Activated T-helper 9 cell treated with anti-CD3 and anti-CD28 coated beads, Interleukin-2, amount 50 U/mL, for 16 hours (primary cell): ENCODE results near the gene HPS6.

ENCODE experiments used
- DNase-seq: peaks from one replicate; pipeline ENCODE4 v3.0.0-alpha.2; 2020; ENCODE audit warnings: low read depth

Gene HPS6

DNA sequence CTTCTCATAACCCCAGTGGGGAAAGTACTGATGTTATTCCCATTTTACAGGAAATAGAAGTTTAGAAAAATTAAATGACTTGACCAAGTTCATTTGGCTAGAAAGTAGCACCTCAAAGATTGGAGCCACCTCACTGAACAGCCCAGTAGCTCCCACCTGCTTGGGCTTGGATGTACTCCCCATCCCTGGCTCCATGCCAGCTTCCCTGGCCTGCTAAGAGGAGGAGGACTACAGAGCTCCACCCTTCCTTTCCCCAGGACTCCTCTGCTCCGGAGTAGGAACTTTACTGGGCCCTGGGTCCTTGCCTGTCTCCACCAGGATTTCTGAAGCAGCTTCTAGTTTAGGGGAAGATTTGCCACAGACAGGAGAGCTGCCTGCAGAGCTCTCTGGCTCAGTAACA is 3.1 kb downstream of the HPS6 start:
- no peak for DNase-seq

DNA sequence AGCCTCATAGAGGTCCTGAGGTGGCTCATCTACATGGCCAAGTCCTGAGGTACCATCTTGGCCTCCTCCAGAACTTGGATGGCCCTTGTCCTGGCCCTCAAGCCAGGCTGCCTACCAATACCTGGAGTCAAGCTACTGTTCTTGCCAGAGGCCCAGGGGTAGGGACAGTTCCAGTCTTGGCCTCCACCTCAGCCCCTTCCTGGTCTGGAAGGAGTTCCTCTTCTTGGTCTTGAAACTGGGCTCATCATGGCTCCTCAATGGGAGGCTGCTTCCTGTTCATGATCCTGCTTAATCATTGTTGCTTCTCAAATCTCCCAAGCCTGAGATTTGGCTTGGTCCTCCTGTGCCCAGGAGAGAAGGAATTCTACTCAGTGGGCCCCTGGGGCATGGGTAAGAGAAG is 3.9 kb downstream of the HPS6 start:
- no peak for DNase-seq

DNA sequence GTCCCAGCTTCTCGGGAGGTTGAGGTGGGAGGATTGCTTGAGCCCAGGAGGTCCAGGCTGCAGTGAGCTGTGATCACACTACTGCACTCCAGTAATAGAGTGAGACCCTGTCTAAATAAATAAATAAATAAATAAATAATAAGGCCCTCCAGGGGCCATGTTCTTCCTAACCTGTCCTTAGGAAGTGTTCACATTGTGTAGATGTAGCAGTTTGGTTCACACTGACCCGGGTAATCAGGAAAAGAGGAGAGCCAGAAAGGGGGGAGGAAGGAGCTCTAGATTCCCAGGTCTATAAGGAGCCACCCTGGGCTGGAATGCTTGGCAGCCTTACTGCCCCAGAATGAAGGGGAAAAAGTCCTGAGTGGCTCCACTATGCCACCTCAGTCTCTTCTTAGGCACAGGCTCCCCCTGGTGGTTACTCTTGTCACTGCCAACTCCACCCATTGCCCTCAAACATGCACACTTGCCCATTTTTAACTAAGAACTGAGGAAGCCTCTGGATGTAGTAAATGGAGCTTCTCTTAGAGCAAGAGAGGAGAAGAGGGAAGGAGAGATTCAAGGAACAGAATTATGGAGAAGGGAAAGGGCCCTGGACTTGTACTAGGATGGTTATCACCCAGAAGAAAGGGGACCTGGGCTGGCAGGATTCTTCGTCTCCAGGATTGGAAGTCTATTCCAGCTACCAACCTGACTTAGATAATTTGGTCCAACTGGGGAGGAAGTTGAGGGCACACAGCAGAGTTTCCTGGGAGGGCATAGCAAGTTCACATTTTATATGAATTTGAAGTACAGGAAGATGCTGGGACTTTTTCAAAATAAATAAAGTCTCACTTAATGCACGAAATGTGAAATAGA is 7.8 kb downstream of the HPS6 start:
- peak; percentile 62 for DNase-seq

DNA sequence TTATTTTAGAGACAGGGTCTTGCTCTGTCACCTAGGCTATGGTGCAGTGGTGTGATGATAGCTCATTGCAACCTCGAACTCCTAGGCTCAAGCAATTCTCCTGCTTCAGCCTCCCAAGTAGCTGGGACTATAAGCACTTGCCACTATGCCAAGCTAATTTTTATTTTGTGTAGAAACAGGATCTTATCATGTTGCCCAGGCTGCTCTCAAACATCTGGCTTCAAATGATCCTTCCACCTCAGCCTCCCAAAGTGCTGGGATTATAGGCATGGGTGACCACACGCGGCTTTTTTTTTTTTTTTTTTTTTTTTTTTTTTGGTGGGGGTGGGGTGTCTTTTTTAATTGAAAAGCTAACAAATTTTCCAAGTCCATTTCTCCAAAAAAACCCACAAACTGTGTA is 18.4 kb downstream of the HPS6 start:
- no peak for DNase-seq

DNA sequence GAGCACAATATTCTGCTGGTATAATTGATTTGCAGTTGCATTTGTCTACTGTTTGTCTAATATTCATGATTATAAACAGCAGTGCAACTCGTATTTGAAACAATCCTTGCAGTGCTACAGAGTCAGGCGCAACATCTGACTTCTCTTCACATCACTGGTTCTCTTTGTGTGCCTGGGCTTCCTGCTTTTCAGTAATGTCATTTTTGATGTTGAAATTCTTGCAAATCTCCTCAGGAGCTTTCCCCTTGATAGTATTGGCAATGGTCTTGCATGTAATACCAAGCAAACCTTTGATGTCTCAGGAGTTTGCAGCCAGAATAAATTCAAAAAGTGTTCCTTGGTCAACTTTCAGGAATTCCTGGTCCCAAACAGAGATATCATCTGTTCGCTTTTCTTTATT is 20.2 kb downstream of the HPS6 start:
- DNase-seq, result no peak

DNA sequence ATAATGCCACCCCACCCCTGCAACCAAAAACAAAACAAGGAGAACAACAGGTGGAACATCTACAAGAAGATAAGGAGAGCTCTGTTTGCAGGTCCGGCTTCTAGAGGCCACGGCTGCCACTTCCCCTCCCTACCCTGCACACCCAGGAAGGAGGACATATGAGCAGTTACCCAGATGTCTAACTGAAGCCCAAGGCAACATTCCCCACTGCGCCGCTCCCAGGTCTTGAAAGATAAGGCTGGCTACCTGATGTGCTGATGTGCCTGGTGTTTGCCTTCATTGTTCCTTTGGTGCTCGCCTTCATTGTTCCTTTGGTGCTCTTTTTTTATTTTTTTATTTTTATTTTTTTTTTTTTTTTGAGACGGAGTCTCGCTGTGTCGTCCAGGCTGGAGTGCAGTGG is 21.0 kb downstream of the HPS6 start:
- DNase-seq, result no peak

DNA sequence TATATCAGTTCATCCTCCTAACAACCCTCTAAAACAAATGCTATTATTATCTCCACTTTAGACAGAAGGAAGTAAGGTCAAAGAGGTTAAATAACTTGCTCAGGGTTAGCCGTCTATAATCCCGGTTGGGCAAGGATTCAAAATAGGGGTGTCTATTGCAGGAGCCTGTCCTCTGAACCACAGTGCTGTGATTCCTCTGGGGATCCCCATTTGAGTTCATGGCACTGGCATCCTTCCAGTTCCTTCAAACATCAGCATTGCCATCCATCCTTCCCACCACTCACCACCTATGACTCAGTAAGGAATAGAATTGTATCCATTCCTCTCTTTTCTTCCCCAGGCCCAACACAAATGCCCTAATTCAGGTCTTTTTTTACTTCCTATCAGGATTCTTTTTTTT is 25.6 kb downstream of the HPS6 start:
- DNase-seq, result no peak

DNA sequence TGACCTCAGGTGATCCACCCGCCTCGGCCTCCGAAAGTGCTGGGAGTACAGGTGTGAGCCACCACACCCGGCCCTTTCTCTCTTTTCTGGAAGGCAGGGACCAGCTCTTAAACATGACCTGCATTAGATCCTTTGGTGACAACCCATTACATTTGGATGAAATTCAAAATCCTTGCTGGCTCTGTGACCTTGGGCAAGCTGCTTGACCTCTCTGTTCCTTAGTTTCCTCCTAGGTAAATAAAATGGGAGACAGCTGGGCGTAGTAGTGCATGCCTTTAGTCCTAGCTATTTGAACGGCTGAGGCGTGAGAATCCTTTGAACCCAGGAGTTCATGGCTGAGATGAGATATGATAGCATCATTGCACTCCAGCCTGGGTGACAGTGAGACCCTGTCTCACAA is 31.3 kb downstream of the HPS6 start:
- no peak for DNase-seq

DNA sequence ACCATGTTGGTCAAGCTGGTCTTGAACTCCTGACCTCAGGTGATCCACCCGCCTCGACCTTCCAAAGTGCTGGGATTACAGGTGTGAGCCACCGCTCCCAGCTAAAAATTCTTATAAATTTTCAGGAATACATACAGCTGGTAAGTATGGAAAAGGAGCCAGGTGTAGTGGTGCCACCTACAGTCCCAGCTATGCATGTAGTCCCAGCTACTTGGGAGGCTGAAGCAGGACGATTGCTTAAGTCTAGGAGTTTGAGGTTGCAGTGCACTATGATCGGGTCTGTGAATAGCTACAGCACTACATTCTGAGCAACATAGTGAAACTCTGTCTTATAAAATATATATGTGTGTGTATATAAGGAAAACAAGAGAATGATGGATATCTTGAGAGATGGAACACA is 36.0 kb downstream of the HPS6 start:
- DNase-seq, result no peak

DNA sequence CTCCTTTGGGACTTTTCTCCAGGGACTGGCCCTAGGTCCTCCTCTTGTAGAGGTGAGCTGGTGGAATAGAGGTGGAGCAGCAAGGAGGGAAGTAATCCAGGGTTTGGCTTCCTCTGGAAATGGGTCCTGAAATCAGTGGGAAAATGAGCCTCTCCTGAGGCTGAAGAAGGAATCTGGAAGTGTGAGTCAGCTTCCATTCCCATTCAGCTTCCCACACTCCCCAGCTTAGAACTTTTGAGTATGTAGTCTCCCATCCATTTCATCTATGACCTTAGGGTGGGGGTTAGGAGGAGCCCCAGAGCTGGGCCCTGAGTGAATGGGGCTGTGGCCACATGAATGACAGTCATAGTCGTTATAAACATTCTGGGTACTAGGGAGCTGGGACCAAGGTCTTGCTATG is 37.3 kb downstream of the HPS6 start:
- no peak for DNase-seq

DNA sequence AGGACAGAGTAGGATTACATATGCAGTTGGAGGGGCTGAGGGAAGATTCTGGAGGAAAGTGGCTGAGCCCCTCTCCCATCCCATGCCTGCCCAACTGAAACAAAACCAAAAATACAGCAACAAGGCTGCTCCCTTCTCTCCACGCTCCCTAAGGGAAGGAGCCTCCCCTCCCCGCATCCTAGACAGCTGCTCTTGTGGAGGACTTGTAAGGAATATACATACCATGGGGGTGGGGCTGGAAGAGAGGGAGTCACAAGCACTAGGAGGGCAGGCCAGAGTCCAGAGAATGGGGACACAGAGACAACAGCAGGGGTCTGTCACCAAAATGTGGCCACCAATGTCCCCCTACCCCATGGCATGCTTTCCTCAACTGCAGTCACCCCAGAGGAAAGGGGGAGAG is 41.8 kb downstream of the HPS6 start:
- DNase-seq, result no peak

DNA sequence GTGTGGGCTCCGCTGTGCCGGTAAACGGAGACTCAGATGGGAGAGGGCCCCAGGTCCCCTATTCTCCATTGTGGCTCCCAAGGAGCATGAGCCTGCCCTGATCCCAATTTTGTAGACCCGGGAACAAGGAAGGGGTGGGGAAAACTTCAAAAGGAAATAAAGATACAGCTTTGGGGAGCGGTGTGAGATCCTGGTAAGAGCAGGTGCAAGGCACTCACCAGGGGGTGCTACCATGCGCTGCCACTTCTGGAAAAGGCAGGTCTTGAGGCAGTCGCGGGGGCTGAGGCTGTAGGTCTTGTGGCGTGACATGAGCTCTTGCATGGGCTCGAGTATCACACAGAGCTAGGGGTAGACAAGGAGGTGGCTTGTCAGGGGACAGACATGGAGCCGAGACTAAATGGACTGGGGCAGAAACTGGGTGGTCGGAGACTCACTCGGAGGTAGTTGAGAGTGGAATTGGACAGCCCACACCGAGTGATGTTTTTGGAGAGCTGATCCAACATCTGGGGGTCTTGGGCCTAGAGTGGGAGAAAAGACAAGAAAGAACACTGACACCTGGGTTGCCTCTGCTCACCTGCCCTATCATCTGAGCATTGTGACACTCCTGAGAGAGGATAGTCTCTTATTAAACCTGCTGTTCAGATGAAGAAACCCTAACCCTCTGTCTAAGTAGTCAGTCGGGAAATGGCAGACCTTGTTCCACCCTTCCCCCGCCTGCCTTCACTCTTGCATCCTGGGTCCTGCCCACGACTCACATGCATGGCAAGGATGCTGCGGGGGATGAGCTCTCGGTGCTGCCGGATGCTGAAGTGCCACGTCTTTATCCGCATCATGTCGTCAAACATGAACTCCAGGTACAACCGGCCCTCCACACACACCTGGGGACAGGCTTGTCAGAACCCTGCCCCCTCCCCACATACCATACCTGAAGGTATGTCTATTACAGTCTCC is 44.3 kb downstream of the HPS6 start:
- DNase-seq, result no peak

DNA sequence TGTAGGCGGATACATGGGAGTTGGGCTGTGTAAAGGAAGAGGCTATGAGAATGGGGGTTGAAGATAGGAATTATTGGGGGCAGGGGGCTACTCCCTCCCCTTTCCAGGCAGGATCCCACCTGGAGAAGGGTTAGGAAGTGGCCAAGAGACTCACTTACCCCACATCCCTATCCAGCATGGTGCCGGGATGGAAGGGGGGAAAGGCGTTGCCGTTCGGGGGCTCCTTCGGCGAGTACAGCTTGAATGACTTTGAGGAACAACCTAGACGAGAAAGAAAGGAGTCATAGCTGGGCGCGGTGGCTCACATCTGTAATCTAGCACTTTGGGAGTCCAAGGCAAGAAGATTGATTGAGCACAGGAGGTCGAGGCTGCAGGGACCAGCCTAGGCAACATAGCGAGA is 46.1 kb downstream of the HPS6 start:
- no peak for DNase-seq

DNA sequence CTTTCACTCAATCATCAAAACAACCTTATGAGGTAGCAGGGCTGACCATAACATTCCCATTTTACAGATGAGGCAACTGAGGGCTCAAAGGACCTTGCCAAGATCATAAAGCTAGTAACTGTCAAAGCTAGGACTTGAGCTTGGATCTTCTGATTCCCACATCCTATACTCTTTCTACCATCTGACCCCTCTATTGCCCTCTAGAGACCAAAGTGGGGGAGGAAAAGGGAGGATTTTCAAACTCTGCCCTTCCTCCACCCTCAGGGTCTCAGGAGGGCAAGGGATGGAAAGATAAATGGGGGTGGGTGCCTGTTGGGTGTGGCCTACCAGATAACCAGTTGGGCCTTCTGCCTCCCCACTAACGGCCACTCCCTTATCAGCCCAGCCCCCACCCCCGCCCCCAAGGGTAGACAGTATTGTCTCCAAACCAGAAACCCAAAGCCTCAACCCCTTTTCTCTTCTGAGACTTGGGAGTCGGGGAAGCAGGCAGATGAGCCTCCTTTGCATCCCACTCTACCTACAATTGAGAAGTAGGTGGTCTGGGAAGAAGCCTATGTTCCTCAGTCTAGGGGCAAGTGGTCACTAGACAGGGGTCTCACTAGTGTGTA is 47.2 kb downstream of the HPS6 start:
- DNase-seq, result no peak

DNA sequence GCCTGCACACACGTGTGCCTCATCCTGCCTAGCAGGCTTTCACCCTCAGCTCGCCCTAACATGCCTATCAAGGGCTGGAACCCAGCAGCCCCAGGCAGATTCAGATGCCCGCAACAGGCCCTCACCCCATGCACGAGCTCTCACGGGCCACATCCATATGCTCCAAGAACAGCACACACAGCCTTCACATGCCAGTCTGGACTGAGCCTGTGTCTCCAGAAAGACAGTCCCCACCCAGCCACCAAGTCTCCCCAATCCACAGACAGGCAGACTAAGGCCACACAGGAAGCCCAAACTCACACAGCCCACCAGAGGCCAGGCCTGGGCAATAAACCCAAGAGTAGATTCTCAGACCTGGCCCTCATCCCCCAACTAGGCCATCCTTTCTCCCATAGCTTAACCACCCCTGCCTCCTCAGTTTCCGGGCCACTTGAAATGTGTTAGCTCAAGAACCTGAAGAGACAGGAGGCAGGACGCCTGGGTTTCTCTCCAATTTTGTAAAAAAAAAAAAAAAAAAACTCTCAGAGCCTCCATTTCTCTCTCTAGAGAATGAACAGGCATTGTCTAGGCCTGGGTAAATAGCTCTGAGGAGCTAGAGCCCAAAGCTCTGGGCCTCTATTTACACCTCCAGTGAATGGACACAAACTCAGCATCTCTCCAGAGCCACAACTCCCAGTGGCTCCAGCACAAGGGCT is 48.3 kb downstream of the HPS6 start:
- DNase-seq, result no peak

DNA sequence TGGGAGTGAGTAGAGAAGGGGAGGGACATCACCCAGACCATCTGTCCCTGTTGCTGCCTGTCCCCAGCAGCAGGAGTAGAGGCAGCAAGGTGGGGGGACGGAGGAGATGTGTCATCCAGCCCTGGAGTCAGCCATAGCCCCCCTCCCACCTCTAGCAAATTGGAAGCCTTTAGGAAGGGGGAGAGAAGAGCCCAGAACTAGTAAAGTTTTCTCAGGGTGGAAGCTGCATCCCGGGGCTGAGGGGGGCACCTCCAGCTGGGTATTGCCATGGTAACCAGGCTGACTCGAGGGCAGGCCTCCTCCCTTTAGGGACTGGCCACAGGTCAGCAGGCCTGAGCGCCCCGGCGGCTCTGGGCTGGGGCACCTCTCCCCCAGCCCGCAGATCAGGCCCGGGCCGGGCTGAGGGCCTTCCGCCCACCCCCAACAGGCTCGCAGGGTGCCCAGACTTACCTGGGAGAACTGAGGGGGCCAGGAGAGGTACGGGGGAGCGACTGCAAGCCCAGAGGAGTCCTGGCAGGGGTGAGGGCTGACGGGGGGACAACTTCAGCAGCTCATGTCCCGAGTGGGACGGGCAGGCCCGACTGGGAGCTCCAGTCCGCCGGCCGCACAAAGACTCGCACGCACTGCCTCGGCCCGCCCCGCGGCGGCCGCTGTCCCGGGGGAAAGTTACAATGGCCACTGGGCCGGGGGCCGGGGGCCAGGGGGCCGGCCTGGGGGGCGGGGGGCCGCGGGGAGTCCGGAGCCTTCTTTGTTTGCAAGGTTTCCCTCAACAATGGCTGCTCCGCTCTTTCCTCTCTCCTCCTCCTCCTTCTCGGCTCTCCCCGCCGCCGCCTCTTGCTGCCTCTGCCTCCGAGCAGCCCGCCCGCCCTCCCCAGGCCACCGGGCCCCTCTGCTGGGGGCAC is 49.1 kb downstream of the HPS6 start:
- no peak for DNase-seq

DNA sequence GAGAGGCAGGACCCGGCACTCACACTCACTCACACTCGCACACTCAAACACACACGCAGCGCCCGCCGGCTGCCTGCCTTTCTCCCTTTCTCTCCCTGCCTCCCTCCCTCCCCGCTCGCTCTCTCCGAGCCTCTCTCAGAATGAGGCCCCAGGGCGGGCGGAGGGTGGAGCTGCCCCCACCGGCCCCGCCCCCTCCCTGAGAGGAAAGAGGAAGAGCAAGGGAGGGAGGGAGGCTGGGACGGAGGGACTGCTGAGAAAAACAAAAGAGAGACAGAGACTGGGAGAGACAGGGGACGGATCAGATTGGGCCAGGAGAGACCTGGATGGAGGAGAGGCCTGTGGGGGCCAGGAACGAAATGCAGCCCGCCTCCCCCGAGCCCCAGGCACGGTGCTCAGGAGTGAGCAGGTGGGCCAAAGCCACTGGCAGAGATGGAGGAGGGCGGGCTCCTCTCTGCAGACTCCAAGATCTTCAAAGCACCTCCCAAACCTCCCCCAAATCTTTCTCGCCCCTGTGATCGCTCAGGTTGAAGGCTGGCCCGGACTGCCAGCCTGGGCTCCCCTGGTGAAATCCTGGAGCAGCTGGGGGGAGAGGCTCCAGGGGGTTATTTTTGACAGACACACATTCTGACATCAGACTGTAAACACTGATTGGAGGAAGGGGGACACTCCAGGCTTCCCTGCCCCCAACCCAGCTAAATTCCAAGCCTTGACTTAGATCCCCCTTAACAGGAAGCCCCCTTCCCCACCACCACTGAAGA is 49.9 kb downstream of the HPS6 start:
- DNase-seq, result peak; percentile 81

DNA sequence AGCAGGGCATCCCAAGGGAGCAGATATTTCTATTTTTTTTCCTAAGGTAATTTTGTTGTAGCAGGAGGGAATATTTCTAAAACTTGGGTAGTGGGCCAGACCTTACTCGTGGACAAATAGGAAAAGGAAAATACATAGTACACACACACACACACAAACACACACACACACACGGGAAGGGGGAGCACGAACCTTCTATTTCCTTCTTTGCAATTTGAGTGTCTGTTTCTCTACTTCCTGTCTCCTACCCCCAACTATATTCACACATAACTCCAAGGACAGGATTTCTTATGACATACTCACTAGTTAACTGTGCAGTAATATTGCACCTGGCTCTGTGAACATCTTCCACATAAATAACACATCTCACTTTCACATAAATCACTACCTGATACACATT is 50.6 kb downstream of the HPS6 start:
- DNase-seq, result no peak

DNA sequence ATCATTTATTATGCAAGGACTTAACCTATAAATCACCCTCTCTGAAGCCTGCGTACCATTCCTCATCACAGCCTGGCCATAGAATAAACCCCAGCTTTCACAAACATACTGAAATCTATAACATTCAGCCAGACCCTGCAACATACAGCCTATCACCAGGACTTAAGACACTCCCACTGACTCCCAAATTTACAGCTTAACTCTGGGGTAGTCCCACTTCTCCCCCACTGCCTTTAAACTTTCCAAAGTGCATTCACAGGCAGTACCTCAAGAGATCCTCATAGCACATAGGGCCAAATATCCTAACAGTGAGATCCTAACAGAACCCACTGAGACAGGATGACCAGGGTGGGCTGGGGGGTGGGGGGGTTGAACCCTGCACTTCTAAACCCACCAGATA is 51.5 kb downstream of the HPS6 start:
- no peak for DNase-seq
